GM19239 (cell line): ENCODE data around the gene TSPAN2.

ENCODE experiments used
- DNase-seq: peaks from one replicate; pipeline ENCODE4 v3.0.0; 2011; ENCODE audit warnings: low spot score; ENCODE audit not compliant: insufficient read length
- FAIRE-seq: peaks from 2 replicates; lab custom pipeline; 2011; peaks lifted over from hg19 to GRCh38; lab: Jason Lieb, UNC

TSPAN2 gene

GRCh38 chr1:115089420-115090185 is at the start of gene TSPAN2:
TSPAN2 (minus strand) TSS chr1:115089503; CDS start chr1:115089432, 71 bp downstream.
- no peak for FAIRE-seq
- no peak for DNase-seq

- peak; percentile 57 for DNase-seq
- FAIRE-seq, result peak; percentile 76
These were observed 49.7 kb upstream of the TSPAN2 start for GRCh38 chr1:115138973-115139372.

GRCh38 chr1:115138271-115138670 is 49.0 kb upstream of the TSPAN2 start:
- FAIRE-seq, result no peak
- DNase-seq, result no peak

GRCh38 chr1:115137191-115137590 is 47.9 kb upstream of the TSPAN2 start:
- no peak for FAIRE-seq

GRCh38 chr1:115136706-115137105 is 47.4 kb upstream of the TSPAN2 start:
- FAIRE-seq (no peak), DNase-seq (no peak)

More at GRCh38 chr1:115137191-115137590, 47.9 kb upstream of the TSPAN2 start:
- no peak for DNase-seq

GRCh38 chr1:115136106-115136505 is 46.8 kb upstream of the TSPAN2 start:
- FAIRE-seq (no peak), DNase-seq (no peak)

- no peak for FAIRE-seq
- DNase-seq, result no peak
These were observed 46.4 kb upstream of the TSPAN2 start for GRCh38 chr1:115135681-115136080.

GRCh38 chr1:115134850-115135480 is 45.7 kb upstream of the TSPAN2 start:
- FAIRE-seq, result no peak
- no peak for DNase-seq

GRCh38 chr1:115134231-115134630 is 44.9 kb upstream of the TSPAN2 start:
- no peak for FAIRE-seq

GRCh38 chr1:115133440-115133839 is 44.1 kb upstream of the TSPAN2 start:
- DNase-seq (no peak), FAIRE-seq (no peak)

More at GRCh38 chr1:115134231-115134630, 44.9 kb upstream of the TSPAN2 start:
- DNase-seq, result no peak

- no peak for DNase-seq
- no peak for FAIRE-seq
These were observed 41.5 kb upstream of the TSPAN2 start for GRCh38 chr1:115130786-115131185.

GRCh38 chr1:115129071-115129640 is 39.9 kb upstream of the TSPAN2 start:
- no peak for FAIRE-seq

GRCh38 chr1:115127539-115127938 is 38.2 kb upstream of the TSPAN2 start:
- DNase-seq, result no peak
- no peak for FAIRE-seq

More at GRCh38 chr1:115129071-115129640, 39.9 kb upstream of the TSPAN2 start:
- DNase-seq, result no peak

GRCh38 chr1:115126516-115126915 is 37.2 kb upstream of the TSPAN2 start:
- FAIRE-seq (no peak), DNase-seq (no peak)

- DNase-seq (no peak), FAIRE-seq (no peak)
These were observed 33.8 kb upstream of the TSPAN2 start for GRCh38 chr1:115123116-115123515.

- DNase-seq, result no peak
- no peak for FAIRE-seq
These were observed 32.5 kb upstream of the TSPAN2 start for GRCh38 chr1:115121793-115122192.

- FAIRE-seq, result no peak
- DNase-seq, result no peak
These were observed 31.0 kb upstream of the TSPAN2 start for GRCh38 chr1:115120296-115120695.

GRCh38 chr1:115118611-115119010 is 29.3 kb upstream of the TSPAN2 start:
- DNase-seq, result no peak
- FAIRE-seq, result no peak

GRCh38 chr1:115118086-115118485 is 28.8 kb upstream of the TSPAN2 start:
- DNase-seq, result no peak
- no peak for FAIRE-seq

- no peak for FAIRE-seq
These were observed 28.0 kb upstream of the TSPAN2 start for GRCh38 chr1:115117298-115117697.

GRCh38 chr1:115116512-115116911 is 27.2 kb upstream of the TSPAN2 start:
- DNase-seq, result no peak
- FAIRE-seq, result no peak

More at GRCh38 chr1:115117298-115117697, 28.0 kb upstream of the TSPAN2 start:
- no peak for DNase-seq
